ENCODE results near the gene DSEL. TPM values are rescaled to one million over a fixed set of nuclear protein-coding genes. Genes with fewer than 3 reads are reported as not detected.

DSEL gene
- total RNA-seq, 2 donors from 2014 or later = 0.76 to 2.2 TPM

GRCh38 chr18:67509741-67510391 lies 6.7 kb downstream of the DSEL start:
- DNase-seq = no peak
- intact Hi-C loops (cut with DNase I, micrococcal nuclease) = no loop called here

GRCh38 chr18:67508146-67508545 lies 8.4 kb downstream of the DSEL start:
- DNase-seq = no peak
- ATAC-seq = no peak
- intact Hi-C loops (cut with DNase I, micrococcal nuclease) = no loop called here

More at GRCh38 chr18:67509741-67510391, 6.7 kb downstream of the DSEL start:
- ATAC-seq = no peak

- intact Hi-C loops (cut with DNase I, micrococcal nuclease) = no loop called here
- no peak for ATAC-seq
- DNase-seq = no peak
Observed at GRCh38 chr18:67504739-67505138, 11.8 kb downstream of the DSEL start.

GRCh38 chr18:67500522-67501205 lies 15.9 kb downstream of the DSEL start:
- ATAC-seq = no peak
- intact Hi-C loops (cut with DNase I, micrococcal nuclease) = no loop called here
- DNase-seq = no peak

- no peak for ATAC-seq
- intact Hi-C loops (cut with DNase I, micrococcal nuclease) = no loop called here
- no peak for DNase-seq
Observed at GRCh38 chr18:67496469-67496868, 20.1 kb downstream of the DSEL start.

GRCh38 chr18:67486534-67486933 lies 30.0 kb downstream of the DSEL start:
- no peak for ATAC-seq
- intact Hi-C loops (cut with DNase I, micrococcal nuclease) = no loop called here
- DNase-seq = no peak

GRCh38 chr18:67485655-67486054 lies 30.9 kb downstream of the DSEL start:
- ATAC-seq (no peak), DNase-seq (no peak)
- intact Hi-C loops (cut with DNase I, micrococcal nuclease) = no loop called here

GRCh38 chr18:67484458-67484857 lies 32.1 kb downstream of the DSEL start:
- ATAC-seq (no peak), DNase-seq (no peak)
- intact Hi-C loops (cut with DNase I, micrococcal nuclease) = no loop called here

GRCh38 chr18:67483952-67484351 lies 32.6 kb downstream of the DSEL start:
- ATAC-seq (no peak), DNase-seq (no peak)
- intact Hi-C loops (cut with DNase I, micrococcal nuclease) = no loop called here

GRCh38 chr18:67483237-67483636 lies 33.3 kb downstream of the DSEL start:
- ATAC-seq (no peak), DNase-seq (no peak)
- intact Hi-C loops (cut with DNase I, micrococcal nuclease) = no loop called here

GRCh38 chr18:67478249-67478648 lies 38.3 kb downstream of the DSEL start:
- intact Hi-C loops (cut with DNase I, micrococcal nuclease) = no loop called here
- ATAC-seq = no peak
- no peak for DNase-seq

GRCh38 chr18:67477522-67477921 lies 39.0 kb downstream of the DSEL start:
- intact Hi-C loops (cut with DNase I, micrococcal nuclease) = no loop called here
- ATAC-seq (no peak), DNase-seq (no peak)

- ATAC-seq (no peak), DNase-seq (no peak)
- intact Hi-C loops (cut with DNase I, micrococcal nuclease) = no loop called here
Observed at GRCh38 chr18:67476585-67476984, 39.9 kb downstream of the DSEL start.

- no peak for ATAC-seq
- DNase-seq = no peak
- intact Hi-C loops (cut with DNase I, micrococcal nuclease) = no loop called here
Observed at GRCh38 chr18:67475673-67476072, 40.8 kb downstream of the DSEL start.

GRCh38 chr18:67468038-67468437 lies 48.5 kb downstream of the DSEL start:
- no peak for DNase-seq
- ATAC-seq = no peak
- intact Hi-C loops (cut with DNase I, micrococcal nuclease) = no loop called here

GRCh38 chr18:67467188-67467587 lies 49.3 kb downstream of the DSEL start:
- DNase-seq = no peak
- intact Hi-C loops (cut with DNase I, micrococcal nuclease) = no loop called here
- ATAC-seq = no peak

- ATAC-seq (no peak), DNase-seq (no peak)
- intact Hi-C loops (cut with DNase I, micrococcal nuclease) = no loop called here
Observed at GRCh38 chr18:67464499-67464898, 52.0 kb downstream of the DSEL start.

GRCh38 chr18:67463829-67464228 lies 52.7 kb downstream of the DSEL start:
- DNase-seq = no peak
- intact Hi-C loops (cut with DNase I, micrococcal nuclease) = no loop called here
- ATAC-seq = no peak

GRCh38 chr18:67456711-67457110 lies 59.8 kb downstream of the DSEL start:
- ATAC-seq (no peak), DNase-seq (no peak)
- intact Hi-C loops (cut with DNase I, micrococcal nuclease) = no loop called here
